Measurements from ENCODE around the gene MAGIX. TPM values are rescaled to one million over a fixed set of nuclear protein-coding genes. Genes with fewer than 3 reads are reported as not detected.
"Not testable (repeated sequence)": the region's sequence is repeated elsewhere in the genome, so short reads cannot be mapped to it uniquely, and the experiment has no call there.

The MAGIX gene
- polyA plus RNA-seq, 12 donors = 1.2 to 2.3 (median 1.9) TPM; not detected in 2

DNA sequence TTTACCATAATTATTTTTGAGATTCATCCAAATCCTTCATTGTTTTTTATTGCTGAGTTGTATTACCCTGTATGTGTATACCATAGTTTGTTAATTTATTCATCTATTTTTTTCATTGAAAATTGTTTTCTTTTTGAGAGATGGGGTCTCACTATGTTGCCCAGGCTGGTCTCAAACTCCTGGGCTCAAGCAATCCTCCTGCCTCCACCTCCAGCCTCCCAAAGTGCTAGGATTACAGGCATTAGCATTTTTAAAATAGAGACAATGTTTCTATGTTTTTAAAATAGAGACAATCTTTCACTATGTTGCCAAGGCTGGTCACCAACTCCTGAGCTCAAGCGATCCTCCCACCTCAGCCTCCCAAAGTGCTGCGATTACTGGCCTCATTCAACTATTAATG, 1.6 kb upstream of the MAGIX start:
- no peak for DNase-seq

DNA sequence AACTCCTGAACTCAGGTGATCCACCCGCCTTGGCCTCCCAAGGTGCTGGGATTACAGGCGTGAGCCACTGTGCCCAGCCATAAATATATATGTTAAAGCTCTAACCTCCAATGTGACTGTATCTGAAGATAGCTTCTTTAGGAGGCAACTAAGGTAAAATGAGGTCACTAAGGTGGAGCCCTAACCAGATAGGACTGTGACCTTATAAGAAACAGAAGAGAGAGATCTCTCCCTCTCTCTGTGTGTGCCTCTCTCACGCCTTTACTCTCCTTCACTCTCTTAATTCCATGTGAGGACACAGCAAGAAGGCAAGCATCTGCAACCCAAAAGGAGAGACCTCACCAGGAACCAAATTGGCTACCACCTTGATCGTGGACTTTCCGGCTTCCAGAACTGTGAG, 926 bp upstream of the MAGIX start:
- no peak for DNase-seq

DNA sequence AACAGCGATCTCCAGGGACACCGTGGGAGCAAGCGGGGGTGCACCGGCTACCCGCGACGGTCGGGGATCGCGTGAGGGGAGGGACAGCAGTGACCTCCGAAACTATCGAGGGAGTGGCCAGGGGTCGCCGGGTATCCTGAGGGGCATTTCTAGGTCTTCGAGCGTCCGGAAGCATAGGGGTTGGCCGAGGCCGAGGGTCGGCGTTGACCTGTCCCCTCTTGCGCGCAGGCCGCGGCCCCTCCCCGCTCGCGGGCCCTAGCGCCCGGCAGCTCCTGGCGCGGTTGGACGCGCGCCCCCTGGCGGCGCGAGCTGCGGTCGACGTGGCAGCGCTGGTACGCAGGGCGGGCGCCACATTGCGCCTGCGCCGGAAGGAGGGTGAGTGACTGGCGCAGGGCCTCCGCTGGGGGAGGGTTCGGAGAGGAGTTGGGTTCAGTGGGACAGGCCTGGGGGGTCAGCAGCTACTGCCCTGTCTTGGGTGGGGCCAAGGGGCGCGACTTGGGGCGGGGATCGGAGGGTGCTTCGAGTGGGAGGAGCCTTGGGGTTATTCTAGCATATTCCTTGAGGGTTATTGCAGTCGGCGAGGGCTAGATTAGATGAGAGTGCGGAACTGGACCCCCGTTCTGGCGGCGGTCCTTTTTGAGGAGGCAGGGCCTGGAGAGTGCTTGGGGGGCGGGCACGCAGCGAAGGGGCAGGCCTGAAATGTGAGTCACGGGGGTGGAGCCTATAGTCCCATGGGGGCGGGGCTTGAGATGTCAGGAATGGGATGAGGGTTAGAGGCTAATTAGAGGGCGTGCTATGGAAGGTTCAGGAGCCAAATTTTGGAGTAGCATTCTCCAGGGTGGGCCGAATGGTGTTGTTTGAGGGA, 1.2 kb downstream of the MAGIX start:
- DNase-seq = peak; percentile 83

DNA sequence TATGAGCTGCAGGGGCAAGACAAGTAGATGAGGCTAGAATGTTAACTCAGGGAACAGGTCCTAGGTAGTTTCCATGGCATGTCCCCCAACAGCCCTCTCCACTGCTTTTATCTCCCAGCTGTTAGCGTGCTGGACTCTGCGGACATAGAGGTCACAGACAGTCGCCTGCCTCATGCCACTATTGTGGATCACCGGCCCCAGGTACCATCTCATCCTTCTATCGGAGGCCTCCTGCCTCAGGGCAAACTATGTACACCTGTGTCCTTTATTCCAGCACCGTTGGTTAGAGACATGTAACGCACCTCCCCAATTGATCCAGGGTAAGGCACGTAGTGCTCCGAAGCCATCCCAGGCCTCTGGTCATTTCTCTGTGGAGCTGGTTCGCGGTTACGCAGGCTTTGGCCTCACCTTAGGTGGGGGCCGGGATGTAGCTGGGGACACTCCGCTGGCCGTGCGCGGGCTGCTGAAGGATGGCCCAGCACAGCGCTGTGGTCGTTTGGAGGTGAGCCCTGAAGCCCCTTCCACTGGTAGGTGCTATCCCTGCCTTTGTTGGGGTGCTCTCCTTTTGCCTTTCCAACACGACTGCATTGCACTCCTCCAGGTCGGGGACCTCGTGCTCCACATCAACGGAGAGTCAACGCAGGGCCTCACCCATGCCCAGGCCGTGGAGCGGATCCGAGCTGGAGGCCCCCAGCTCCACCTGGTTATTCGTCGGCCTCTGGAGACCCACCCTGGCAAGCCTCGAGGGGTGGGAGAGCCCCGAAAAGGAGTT, 2.2 kb downstream of the MAGIX start:
- DNase-seq = no peak

DNA sequence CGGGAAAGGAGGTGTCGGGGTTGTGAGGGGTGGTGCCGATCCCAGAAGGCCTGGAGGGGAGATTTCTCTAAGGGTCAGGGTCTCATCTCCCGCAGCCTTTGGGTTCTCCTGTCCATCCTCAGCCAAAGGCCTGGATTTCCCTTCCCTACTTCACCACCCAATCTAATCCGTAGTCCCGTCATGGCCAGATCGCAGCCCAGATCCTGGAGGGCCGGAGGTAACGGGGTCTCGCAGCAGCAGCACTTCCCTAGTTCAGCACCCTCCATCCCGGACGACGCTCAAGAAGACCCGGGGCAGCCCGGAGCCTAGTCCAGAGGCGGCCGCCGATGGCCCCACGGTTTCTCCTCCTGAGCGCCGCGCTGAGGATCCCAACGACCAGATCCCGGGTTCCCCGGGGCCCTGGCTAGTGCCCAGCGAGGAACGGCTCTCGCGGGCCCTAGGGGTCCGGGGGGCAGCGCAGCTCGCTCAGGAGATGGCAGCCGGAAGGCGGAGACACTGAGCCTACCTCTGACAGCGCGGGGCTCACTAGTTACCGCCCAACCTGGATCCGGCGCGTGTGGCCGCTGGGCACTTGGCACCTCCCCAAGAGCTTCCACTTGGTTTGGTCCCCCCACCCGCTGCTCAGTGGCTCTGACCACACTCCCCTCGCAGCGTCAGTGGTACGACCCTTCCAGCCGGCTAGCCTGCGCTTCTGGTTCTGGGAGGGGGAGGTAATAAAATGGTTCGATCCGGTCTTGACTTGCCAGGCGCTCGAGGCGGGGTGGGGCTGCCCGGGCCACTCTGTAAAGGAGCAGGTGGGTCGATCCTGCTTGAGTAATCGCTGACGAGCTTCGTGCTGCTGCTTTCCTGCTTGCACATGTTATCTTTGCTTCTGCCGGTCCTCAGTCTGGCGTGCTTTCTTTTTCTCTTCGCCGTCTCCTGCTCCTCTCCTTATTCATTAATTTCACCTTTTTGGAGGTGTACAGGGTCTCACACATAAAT, 3.6 kb downstream of the MAGIX start:
- no peak for DNase-seq

DNA sequence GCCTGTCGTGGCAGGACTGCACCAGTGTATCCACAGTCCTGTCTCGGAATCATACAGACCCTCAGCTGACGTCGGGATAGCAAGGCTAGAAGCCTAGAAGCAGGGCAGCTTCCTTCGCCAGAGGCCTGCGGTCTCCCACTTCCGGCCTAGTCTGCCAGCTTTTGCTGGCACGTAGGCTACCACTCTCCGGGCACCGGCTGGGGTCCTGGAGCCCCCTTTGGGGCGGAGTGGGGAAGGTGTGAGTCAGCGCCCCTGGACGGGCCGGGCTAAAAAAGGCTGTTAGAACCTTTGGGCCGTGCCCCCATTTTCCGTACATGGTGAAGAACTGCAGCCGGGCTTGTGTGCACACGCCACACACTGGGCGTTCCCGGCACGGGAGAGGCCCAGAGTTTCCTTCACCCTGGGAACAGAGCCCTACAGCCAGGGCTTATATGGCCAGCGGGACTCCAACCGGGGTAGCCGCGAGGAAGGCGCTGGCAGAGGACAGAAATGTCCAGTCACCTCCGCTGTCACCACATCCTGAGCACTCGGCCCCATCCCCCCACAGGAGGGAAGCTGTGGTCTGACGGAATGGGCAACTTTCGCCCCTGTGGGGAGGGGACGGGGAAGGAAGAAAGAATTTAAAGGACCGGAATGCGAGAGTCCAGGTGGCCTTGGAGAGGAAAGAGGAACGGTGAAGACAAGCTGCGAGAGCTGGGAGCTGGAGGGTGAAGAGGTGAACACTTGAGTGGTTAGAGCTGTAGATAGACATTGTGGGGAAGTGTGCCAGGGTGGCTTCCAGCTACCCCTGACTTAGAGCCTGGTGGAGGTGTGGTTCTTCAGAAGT, 4.6 kb downstream of the MAGIX start:
- DNase-seq = no peak

DNA sequence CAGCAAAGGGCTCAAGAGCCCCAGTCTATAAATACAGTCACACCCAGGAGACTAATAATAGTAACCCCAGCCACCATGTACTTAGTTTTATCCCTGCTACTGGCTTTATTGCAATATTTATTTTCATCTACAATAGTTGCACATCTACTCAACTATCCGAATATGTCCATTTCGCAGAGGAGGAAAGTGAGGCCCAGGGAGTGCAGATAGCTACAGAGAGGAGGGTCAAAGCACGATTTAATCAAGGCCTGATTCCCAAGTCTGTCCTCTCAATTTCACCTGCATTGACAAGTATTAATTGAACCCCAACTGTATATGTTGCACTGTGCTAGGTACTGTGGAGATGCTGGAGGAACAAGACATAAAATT, 5.2 kb downstream of the MAGIX start:
- no peak for DNase-seq

DNA sequence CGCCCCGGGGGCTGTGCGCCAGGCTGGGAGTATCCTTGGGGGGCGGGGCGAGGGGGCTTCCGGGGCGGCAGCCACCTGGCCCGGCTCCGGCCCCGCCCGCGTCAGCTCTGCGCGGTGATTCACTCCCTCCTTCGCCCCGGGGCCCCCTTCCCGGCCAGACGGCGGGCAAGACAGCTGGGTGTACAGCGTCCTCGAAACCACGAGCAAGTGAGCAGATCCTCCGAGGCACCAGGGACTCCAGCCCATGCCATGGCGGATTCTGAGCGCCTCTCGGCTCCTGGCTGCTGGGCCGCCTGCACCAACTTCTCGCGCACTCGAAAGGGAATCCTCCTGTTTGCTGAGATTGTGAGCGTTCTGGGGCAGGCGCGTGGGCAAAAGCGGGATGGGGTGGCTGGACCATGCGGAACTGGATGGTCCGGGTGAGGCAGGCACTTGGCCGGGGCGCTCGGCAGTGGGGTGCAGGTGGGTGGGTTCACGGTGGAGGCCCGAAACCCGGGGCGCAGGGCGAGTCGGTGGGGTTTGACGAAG, 9.3 kb downstream of the MAGIX start, which contains the start of gene PLP2:
TSS of gene PLP2 (plus strand) at position 147 of the 528 bp plus-strand sequence. CDS start at position 250, 103 bp downstream.
- DNase-seq = no peak

DNA sequence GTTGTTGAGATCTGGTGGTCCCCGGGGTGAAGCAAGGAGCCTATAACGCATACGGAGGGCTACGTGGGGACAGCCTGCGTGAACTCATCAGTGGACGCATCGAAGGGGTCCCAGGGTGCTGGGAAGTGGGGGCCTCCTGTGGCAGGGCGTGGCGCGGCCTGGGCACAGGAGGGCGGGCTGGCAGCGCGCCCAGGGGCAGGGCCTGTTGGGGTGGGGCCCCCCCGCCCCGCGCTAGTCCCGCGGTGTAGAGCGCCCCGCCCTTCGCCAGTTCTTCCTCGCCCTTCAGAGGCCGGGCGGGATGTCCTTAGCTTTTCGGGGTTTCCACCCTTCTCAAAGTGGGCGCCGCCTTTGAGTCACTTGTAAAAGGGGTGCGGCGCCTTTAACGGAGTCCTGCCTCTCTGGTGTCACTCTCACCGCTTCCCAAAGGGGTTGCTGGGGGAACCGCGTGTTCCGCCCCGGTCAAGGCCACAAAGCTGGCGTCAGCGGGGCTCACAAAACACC, 9.8 kb downstream of the MAGIX start:
- DNase-seq = no peak

DNA sequence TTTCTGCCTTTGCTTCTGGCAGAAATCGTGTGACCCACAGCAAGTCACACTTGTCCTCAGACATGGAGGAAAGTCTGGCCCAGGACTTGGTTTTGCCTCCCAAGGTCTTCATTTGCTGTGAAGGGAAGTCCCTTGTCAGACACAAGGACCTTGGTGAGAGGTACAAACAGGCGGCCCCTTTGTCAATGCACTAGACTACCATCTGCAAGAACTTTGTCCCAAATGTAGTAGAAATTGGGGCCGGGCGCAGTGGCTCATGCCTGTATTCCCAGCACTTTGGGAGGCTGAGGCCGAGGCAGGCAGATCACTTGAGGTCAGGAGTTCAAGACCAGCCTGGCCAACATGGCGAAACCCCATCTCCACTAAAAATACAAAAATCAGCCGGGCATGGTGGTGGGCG, 11.0 kb downstream of the MAGIX start:
- not testable (repeated sequence) for DNase-seq

DNA sequence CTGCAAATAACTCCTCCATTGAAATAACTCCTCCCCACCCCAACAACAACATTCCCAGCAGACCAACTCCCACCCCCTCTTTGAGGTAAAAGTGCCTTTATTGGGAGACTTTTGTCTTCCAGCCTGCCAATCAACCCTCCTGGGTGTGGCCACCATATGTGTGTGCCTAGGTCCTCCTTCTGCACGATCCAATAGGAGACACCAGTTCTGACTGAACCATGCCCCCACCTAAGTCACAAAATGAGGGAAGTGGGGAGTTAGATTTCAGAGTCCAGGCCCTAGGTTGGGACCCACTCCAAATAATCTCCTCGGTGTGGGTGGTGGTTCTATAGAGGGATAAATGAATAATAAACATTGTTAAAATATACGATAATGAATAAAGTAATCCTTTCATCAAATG, 12.2 kb downstream of the MAGIX start:
- DNase-seq = no peak

DNA sequence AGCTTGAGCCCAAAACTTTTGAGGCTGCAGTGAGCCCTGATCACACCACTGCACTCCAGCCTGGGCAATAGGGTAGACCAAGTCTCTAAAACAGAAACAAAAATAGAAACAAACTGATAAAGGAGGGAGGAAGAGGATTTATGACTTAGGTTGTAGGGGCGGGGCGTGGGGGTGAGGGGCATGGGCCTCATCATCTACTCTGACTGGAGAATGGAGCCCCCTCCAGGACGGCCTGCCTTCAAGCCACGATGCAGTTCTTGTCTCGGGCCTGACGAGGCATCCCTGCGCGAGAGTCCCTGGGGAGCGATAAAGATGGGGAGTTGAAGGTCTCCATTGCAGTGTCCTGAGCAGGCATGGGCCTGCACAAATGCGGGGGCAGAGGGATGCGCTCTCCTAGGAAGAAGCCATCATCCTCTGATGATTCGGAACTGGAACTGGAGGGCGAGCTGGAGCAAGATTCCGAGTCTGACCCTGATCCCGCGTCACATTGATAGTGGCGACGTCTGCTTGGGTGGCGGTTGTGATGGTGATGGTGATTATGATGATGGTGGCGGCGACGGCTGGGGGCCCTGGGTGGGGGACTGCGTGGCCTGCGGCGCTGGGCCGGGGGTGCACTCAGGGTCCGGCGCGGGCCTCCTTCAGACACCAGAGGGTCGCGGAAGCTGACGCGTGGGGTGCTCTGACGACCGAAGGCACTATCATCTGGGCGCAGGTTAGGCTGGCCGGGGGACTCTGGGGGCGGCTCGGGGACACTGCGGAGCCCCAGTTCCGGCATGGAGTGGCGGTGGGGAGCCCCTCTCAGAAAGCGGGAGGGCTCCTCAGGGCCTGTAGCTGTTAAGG, 13.1 kb downstream of the MAGIX start:
- DNase-seq = no peak

DNA sequence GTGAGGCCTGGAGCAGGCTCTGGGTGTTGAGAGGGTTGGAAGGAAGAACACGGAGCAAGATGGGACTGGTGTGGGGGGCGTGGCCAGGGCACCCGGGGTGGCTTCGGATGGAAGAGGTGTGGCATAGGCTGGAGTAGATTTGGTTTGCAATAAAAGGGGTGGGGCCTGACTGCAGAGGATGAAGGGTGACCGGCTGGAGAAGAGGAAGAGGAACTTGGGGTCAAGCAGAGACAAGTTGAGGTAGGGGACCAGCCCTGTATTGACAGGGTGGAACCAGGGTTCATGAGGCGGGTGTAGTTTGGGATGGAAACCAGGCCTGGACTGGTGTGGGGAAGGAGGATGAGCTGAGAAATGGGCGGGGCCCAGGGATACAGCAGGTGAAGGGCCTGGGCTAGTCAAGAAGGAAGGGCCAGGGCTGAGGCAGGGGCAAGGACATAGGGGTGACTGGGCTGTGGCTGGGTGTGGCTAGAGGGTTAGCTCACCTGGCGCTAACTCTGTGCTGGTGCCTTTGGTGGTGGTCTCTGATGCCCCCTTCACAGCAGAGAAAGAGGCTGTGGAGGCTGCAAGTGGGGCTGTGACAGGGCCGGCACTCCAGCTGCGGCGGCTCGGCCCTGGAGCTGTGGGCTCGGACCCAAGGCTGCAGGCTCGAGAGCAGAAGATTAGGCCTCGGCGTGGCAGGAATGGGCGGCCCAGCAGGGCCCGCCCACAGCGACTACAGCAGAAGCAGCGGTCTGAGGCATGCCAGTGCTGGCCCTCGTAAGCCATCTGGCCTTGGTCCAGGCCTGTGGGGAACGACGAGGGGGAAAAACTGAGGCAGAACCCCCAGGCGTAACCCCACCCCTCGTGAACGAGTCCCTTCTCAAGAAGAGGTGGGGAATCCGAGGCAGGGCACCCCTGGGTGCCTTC, 14.1 kb downstream of the MAGIX start:
- DNase-seq = no peak

DNA sequence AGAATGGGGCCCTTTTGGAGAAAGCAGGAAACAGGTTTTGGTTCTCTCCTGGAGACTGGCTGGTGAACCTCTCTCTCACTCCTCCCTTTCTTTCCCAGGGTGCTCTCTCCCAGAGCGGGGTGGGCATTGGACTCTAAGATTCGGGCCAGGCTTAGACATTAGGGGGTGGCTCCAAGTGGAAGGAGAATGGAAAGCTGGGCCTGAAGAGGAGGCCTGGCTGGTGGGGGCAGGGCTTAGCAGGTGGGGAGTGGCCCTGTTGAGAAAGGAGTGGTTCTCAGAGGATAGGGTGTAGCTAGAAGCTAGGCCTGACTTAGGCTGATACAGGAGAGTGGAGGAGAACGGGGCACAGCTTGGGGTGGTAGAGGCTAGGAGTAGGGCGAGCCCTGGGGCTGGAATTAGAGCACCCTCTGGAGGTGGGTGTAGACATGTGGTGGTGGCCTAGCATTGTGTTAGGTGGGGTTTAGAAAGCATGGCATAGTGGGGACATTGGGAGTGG, 14.8 kb downstream of the MAGIX start:
- DNase-seq = no peak

DNA sequence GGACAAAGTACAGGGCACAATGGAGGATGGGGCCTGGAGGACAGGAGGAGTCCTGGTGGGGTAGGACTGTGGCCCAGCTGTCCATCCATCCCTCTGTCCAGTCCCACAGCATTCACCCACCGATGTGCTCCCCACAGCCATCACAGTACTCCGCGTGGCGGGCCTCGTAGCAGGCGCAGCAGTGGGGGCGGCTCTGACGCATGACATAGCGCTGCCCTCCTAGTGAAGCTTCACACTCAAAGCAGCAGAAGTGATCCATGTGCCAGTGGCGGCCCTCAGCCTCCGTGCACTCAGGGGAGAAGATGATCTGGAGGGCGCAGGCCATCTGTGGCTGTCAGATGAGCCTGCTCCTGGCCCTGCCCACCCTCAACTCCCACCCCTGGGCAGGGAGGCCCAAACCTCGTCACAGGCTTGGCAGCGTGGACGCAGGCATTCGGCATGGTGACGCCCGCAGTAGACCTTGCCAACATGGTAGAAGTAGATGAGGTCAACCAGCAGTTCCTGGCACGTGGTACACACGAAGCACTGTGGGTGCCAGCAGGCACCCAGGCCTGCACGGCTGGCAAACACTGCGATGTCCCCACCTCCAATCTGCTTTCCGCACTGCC, 15.4 kb downstream of the MAGIX start:
- DNase-seq = no peak

DNA sequence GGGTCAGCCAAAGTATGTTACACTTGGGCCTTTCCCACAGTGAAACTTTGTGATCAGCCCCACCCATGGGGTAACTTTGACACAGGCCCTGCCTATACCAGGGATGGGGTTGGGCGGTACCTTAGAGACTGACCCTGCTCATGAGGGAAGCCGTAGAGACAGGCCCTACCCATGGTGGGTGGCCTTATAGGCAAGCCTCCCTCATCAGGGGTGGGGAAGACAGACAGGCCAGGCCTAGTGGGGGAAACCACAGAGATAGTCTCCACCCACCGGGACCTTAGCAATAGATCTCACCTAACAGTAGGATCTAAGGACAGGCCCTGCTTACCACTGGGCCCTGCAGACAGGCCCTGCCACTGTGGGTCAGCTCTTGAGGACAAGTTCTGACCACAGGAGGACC, 16.0 kb downstream of the MAGIX start:
- DNase-seq = no peak

DNA sequence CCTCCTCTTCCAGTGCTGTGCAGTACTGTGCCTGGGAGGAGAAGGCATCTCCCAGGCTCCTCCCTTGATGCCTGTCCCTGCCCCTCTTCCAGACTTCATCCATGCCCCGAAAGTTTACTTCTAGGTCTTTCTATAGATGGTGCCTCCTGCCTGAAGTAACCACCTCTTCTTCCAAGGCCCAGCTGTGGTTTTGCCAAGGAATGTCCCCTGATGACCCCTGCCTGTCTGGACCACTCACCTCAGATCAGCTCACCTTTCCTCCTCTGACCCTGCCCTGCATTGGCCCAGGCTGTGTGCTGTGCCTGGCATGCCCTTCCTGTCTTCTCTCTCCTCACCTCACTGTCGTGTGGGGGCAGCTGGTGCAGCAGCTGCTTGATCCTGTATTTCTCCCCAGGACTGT, 16.8 kb downstream of the MAGIX start:
- DNase-seq = no peak

All from muscle of arm (tissue), 12 donors.